HepG2 (cell line): ENCODE data around the gene TBX6. TPM values are rescaled to one million over a fixed set of nuclear protein-coding genes. Genes with fewer than 3 reads are reported as not detected.
A peak's percentile ranks its signal among the peaks of the same experiment; 100 is the strongest.

Source experiments
- ATF5 ChIP-seq: sonication (generic); formaldehyde crosslinking; IDR thresholded peaks from 2 replicates; pipeline ENCODE4 v1.4.0; 2020; ENCODE audit warnings: mild to moderate bottlenecking, low read depth, missing genetic modification reagents
- CEBPB ChIP-seq: IDR thresholded peaks from 2 replicates; pipeline ENCODE4 v1.6.1; 2011; ENCODE audit warnings: low read depth, low read length, improper control_type of control experiment, borderline replicate concordance
- HES4 ChIP-seq: sonication (generic); formaldehyde crosslinking; IDR thresholded peaks from 2 replicates; pipeline ENCODE4 v1.9.0; 2021; ENCODE audit warnings: mild to moderate bottlenecking, missing genetic modification reagents, borderline replicate concordance
- HNRNPLL ChIP-seq: fragments of 200-400 bp; formaldehyde crosslinking; IDR thresholded peaks from 2 replicates; pipeline ENCODE4 v1.6.1; 2017; ENCODE audit warnings: mild to moderate bottlenecking, low read depth, low read length; ENCODE audit not compliant: poor library complexity, severe bottlenecking
- JUND ChIP-seq: sonication (generic); formaldehyde crosslinking; IDR thresholded peaks from 2 replicates; pipeline ENCODE4 v1.8.0; 2022; ENCODE audit warnings: mild to moderate bottlenecking, missing genetic modification reagents
- KLF15 ChIP-seq: sonication (generic); formaldehyde crosslinking; IDR thresholded peaks from 2 replicates; pipeline ENCODE4 v1.8.1; 2023; ENCODE audit warnings: borderline replicate concordance, mild to moderate bottlenecking, inconsistent platforms, missing genetic modification reagents, mixed read lengths
- KMT2A ChIP-seq: sonication (generic); formaldehyde crosslinking; IDR thresholded peaks from 2 replicates; pipeline ENCODE4 v1.4.0; 2020; ENCODE audit warnings: missing genetic modification reagents
- MNT ChIP-seq: fragments of 450-650 bp; IDR thresholded peaks from 2 replicates; pipeline ENCODE4 v1.6.1; 2016
- RELA ChIP-seq: sonication (generic); formaldehyde crosslinking; IDR thresholded peaks from 2 replicates; pipeline ENCODE4 v1.4.0; 2020; ENCODE audit warnings: missing genetic modification reagents
- RXRA ChIP-seq: sonication (generic); formaldehyde crosslinking; IDR thresholded peaks from 2 replicates; pipeline ENCODE4 v1.5.1; 2020; ENCODE audit warnings: missing genetic modification reagents
- ZNF276 ChIP-seq: sonication (generic); formaldehyde crosslinking; IDR thresholded peaks from 2 replicates; pipeline ENCODE4 v1.4.0; 2020; ENCODE audit warnings: mild to moderate bottlenecking, low read depth, missing genetic modification reagents
- ZNF317 ChIP-seq: sonication (generic); formaldehyde crosslinking; IDR thresholded peaks from 2 replicates; pipeline ENCODE4 v1.5.0; 2020; ENCODE audit warnings: mild to moderate bottlenecking, missing genetic modification reagents
- ZNF564 ChIP-seq: sonication (generic); formaldehyde crosslinking; IDR thresholded peaks from 2 replicates; pipeline ENCODE4 v1.8.1; 2023; ENCODE audit warnings: mild to moderate bottlenecking, missing genetic modification reagents
- ZNF616 ChIP-seq: sonication (generic); formaldehyde crosslinking; IDR thresholded peaks from 2 replicates; pipeline ENCODE4 v1.5.0; 2020; ENCODE audit warnings: low read depth, mild to moderate bottlenecking, missing genetic modification reagents
- ZNF773 ChIP-seq: sonication (generic); formaldehyde crosslinking; IDR thresholded peaks from 2 replicates; pipeline ENCODE4 v1.4.0; 2020; ENCODE audit warnings: missing genetic modification reagents, borderline replicate concordance
- polyA plus RNA-seq, 8 experiments: library from polyadenylated mRNA; depleted of rRNA in 3 of 8; stranded (reverse) in 7 of 8; unstranded in 1 of 8; fragments of >200 nt; fragmentation: Illumina TruSeq in 4 of 8; extraction: Trizol in 4 of 8; gene quantifications; 2 replicates each; pipeline versions ENCODE4 v1.2.1 to v1.2.3, GENCODE V29; 2011 to 2016; ENCODE audit warnings: low read depth in 4 of 8, missing spikeins in 1 of 8, mixed read lengths in 1 of 8; ENCODE audit not compliant: insufficient read depth in 1 of 8
- total RNA-seq, 5 experiments: library from RNA; depleted of rRNA; stranded (reverse); fragments of >200 nt; fragmentation: Illumina TruSeq; extraction: Trizol; gene quantifications; 2 replicates each; pipeline ENCODE4 v1.2.3, GENCODE V29; 2016; ENCODE audit warnings: low read depth in 1 of 5
- TF ChIP-seq, protein P1 (sequence below): IDR thresholded peaks from 2 replicates; pipeline ENCODE4 v1.6.1; 2012; ENCODE audit warnings: inconsistent platforms
- TF ChIP-seq, protein P2 (sequence below): sonication (generic); formaldehyde crosslinking; IDR thresholded peaks from 2 replicates; pipeline ENCODE4 v1.5.0; 2020; ENCODE audit warnings: missing genetic modification reagents, mild to moderate bottlenecking, borderline replicate concordance
- TF ChIP-seq, protein P3 (sequence below): sonication (generic); formaldehyde crosslinking; IDR thresholded peaks from 2 replicates; pipeline ENCODE4 v1.4.0; 2020; ENCODE audit warnings: missing genetic modification reagents, borderline replicate concordance

TBX6 gene
- total and polyA plus RNA-seq, 2 of the 13 experiments (the other 11 are each of a cell fraction or from before 2014, with no cell fraction given) = 0.24 to 0.42 TPM

GRCh38 chr16:30052671-30053372 lies 38.9 kb downstream of the TBX6 start (continued):
- TF ChIP-seq KMT2A (CRISPR knock-in tag) = peak; percentile 81
- TF ChIP-seq, protein P1, sequence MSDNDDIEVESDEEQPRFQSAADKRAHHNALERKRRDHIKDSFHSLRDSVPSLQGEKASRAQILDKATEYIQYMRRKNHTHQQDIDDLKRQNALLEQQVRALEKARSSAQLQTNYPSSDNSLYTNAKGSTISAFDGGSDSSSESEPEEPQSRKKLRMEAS = peak; percentile 100
- peak; percentile 97 for TF ChIP-seq ZNF616 (CRISPR knock-in tag)
- TF ChIP-seq ZNF276 (CRISPR knock-in tag) = peak; percentile 96
- no peak for TF ChIP-seq JUND (CRISPR knock-in tag)
- peak; percentile 97 for TF ChIP-seq ZNF564 (CRISPR knock-in tag)
- TF ChIP-seq, protein P2, sequence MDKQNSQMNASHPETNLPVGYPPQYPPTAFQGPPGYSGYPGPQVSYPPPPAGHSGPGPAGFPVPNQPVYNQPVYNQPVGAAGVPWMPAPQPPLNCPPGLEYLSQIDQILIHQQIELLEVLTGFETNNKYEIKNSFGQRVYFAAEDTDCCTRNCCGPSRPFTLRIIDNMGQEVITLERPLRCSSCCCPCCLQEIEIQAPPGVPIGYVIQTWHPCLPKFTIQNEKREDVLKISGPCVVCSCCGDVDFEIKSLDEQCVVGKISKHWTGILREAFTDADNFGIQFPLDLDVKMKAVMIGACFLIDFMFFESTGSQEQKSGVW (CRISPR knock-in tag) = no peak
- peak; percentile 93; the same call in 1 of the 2 replicates for TF ChIP-seq RELA (CRISPR knock-in tag)
- TF ChIP-seq, protein P3, sequence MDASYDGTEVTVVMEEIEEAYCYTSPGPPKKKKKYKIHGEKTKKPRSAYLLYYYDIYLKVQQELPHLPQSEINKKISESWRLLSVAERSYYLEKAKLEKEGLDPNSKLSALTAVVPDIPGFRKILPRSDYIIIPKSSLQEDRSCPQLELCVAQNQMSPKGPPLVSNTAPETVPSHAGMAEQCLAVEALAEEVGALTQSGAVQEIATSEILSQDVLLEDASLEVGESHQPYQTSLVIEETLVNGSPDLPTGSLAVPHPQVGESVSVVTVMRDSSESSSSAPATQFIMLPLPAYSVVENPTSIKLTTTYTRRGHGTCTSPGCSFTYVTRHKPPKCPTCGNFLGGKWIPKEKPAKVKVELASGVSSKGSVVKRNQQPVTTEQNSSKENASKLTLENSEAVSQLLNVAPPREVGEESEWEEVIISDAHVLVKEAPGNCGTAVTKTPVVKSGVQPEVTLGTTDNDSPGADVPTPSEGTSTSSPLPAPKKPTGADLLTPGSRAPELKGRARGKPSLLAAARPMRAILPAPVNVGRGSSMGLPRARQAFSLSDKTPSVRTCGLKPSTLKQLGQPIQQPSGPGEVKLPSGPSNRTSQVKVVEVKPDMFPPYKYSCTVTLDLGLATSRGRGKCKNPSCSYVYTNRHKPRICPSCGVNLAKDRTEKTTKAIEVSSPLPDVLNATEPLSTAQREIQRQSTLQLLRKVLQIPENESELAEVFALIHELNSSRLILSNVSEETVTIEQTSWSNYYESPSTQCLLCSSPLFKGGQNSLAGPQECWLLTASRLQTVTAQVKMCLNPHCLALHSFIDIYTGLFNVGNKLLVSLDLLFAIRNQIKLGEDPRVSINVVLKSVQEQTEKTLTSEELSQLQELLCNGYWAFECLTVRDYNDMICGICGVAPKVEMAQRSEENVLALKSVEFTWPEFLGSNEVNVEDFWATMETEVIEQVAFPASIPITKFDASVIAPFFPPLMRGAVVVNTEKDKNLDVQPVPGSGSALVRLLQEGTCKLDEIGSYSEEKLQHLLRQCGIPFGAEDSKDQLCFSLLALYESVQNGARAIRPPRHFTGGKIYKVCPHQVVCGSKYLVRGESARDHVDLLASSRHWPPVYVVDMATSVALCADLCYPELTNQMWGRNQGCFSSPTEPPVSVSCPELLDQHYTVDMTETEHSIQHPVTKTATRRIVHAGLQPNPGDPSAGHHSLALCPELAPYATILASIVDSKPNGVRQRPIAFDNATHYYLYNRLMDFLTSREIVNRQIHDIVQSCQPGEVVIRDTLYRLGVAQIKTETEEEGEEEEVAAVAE = peak; percentile 84; the same call in 1 of the 2 replicates
- peak; percentile 67; the same call in 1 of the 2 replicates for TF ChIP-seq ZNF773 (CRISPR knock-in tag)
- peak; percentile 90 for TF ChIP-seq RXRA (CRISPR knock-in tag)
- peak; percentile 98 for TF ChIP-seq ATF5 (CRISPR knock-in tag)
- peak; percentile 57; the same call in 1 of the 2 replicates for TF ChIP-seq ZNF317
- TF ChIP-seq MNT = 0 out of 2 replicates have a peak, but pooled peaks have one; percentile 20
- peak; percentile 94; the same call in 1 of the 2 replicates for TF ChIP-seq HES4 (CRISPR knock-in tag)
- no peak for TF ChIP-seq CEBPB
- peak; percentile 92 for TF ChIP-seq KLF15
- peak; percentile 85 for TF ChIP-seq HNRNPLL
